Trophoblast cell (in vitro differentiated cells and primary cell): Measurements from ENCODE around the gene CACNA2D3.

ENCODE experiments used
- DNase-seq, 2 donors: peaks; one replicate each; pipeline ENCODE4 v3.0.0-alpha.2; 2016
- H2AFZ ChIP-seq: 2 replicates; pipeline ENCODE4 v1.6.1; 2013; ENCODE audit warnings: low read length, moderate library complexity, mild to moderate bottlenecking; ENCODE audit not compliant: insufficient read depth, poor library complexity
- H2AK5ac ChIP-seq: 2 replicates; pipeline ENCODE4 v1.6.1; 2013; ENCODE audit warnings: mild to moderate bottlenecking, low read length
- H2BK120ac ChIP-seq: 2 replicates; pipeline ENCODE4 v1.6.1; 2013; ENCODE audit warnings: low read length, mild to moderate bottlenecking, moderate library complexity; ENCODE audit not compliant: insufficient read depth, poor library complexity
- H2BK12ac ChIP-seq: 2 replicates; pipeline ENCODE4 v1.6.1; 2013; ENCODE audit warnings: mild to moderate bottlenecking, low read length, moderate library complexity
- H2BK5ac ChIP-seq: 2 replicates; pipeline ENCODE4 v1.6.1; 2013; ENCODE audit warnings: low read length, low read depth, moderate library complexity, mild to moderate bottlenecking; ENCODE audit not compliant: poor library complexity
- H3K14ac ChIP-seq: 2 replicates; pipeline ENCODE4 v1.6.1; 2013; ENCODE audit warnings: mild to moderate bottlenecking, low read length
- H3K18ac ChIP-seq: 2 replicates; pipeline ENCODE4 v1.6.1; 2013; ENCODE audit warnings: mild to moderate bottlenecking, low read length
- H3K23ac ChIP-seq: 2 replicates; pipeline ENCODE4 v1.6.1; 2013; ENCODE audit warnings: low read length
- H3K27ac ChIP-seq: 2 replicates; pipeline ENCODE4 v1.5.1; 2013; ENCODE audit warnings: low read depth, mild to moderate bottlenecking, inconsistent platforms, low read length, moderate library complexity
- H3K27me3 ChIP-seq: 2 replicates; pipeline ENCODE4 v1.6.1; 2013; ENCODE audit warnings: inconsistent platforms, mild to moderate bottlenecking, low read length, moderate library complexity; ENCODE audit not compliant: insufficient read depth
- H3K36me3 ChIP-seq, 2 experiments: 1 replicate in 1 of 2; 2 replicates in 1 of 2; pipeline ENCODE4 v1.6.1; 2013; ENCODE audit warnings: low read length in 2 of 2, mild to moderate bottlenecking in 2 of 2, moderate library complexity in 1 of 2; ENCODE audit not compliant: insufficient read depth in 2 of 2, control insufficient read depth in 1 of 2
- H3K4ac ChIP-seq: 2 replicates; pipeline ENCODE4 v1.6.1; 2013; ENCODE audit warnings: low read depth, mild to moderate bottlenecking, low read length, moderate library complexity
- H3K4me1 ChIP-seq, 2 experiments: 1 replicate in 1 of 2; 2 replicates in 1 of 2; pipeline ENCODE4 v1.6.1; 2013; ENCODE audit warnings: low read length in 2 of 2, mild to moderate bottlenecking in 2 of 2, moderate library complexity in 1 of 2; ENCODE audit not compliant: insufficient read depth in 2 of 2, control insufficient read depth in 1 of 2
- H3K4me2 ChIP-seq: 2 replicates; pipeline ENCODE4 v1.6.1; 2013; ENCODE audit warnings: inconsistent platforms, mild to moderate bottlenecking, low read length, moderate library complexity
- H3K4me3 ChIP-seq: 2 replicates; pipeline ENCODE4 v1.5.1; 2013; ENCODE audit warnings: mild to moderate bottlenecking, low read depth, low read length, inconsistent platforms
- H3K79me1 ChIP-seq: one replicate; pipeline ENCODE4 v1.6.1; 2013; ENCODE audit warnings: low read length
- H3K79me2 ChIP-seq: 2 replicates; pipeline ENCODE4 v1.6.1; 2013; ENCODE audit warnings: low read length, mild to moderate bottlenecking; ENCODE audit not compliant: control insufficient read depth, insufficient read depth, poor library complexity
- H3K9ac ChIP-seq: 2 replicates; pipeline ENCODE4 v1.6.1; 2013; ENCODE audit warnings: mild to moderate bottlenecking, low read length
- H3K9me3 ChIP-seq: 2 replicates; pipeline ENCODE4 v1.6.1; 2013; ENCODE audit warnings: low read depth, mild to moderate bottlenecking, control low read depth, inconsistent platforms, low read length; ENCODE audit not compliant: insufficient read depth
- H4K12ac ChIP-seq: 2 replicates; pipeline ENCODE4 v1.6.1; 2013; ENCODE audit warnings: low read depth, mild to moderate bottlenecking, low read length, moderate library complexity
- H4K8ac ChIP-seq: 2 replicates; pipeline ENCODE4 v1.6.1; 2013; ENCODE audit warnings: low read depth, mild to moderate bottlenecking, low read length, moderate library complexity
- H4K91ac ChIP-seq: one replicate; pipeline ENCODE4 v1.6.1; 2013; ENCODE audit warnings: low read depth, mild to moderate bottlenecking, low read length, moderate library complexity
- WGBS: extraction: QIAGEN DNeasy Blood & Tissue Kit; methylation state at CpG from one replicate; pipeline ENCODE4 v1.1.7; 2013; ENCODE audit warnings: missing lambda C conversion rate; ENCODE audit not compliant: insufficient read length, insufficient coverage; ENCODE audit errors: extremely low coverage; 5-methylcytosine and 5-hydroxymethylcytosine counted together

Gene CACNA2D3

GRCh38 chr3:54169524-54169923 is 47.2 kb downstream of the CACNA2D3 start:
- Histone ChIP-seq H3K79me2 (no peaks in the 10 kb centered on the region), H3K79me1 (no peaks in the 10 kb centered on the region), H3K27ac (no peak overlapping the region)

GRCh38 chr3:54171509-54171908 is 49.2 kb downstream of the CACNA2D3 start:
- H3K4me3 ChIP-seq: no peak overlapping the region
- no CpG with 5 or more reads among the region's 1 CpG for WGBS
- no peaks in the 10 kb centered on the region for H3K27me3 ChIP-seq
- no peak overlapping the region for H3K14ac ChIP-seq
- H3K79me2 ChIP-seq: no peaks in the 10 kb centered on the region
- H3K9me3 ChIP-seq: peaks cover 1% of the 10 kb centered on the region
- H2BK5ac ChIP-seq: no peak overlapping the region
- H3K79me1 ChIP-seq: no peaks in the 10 kb centered on the region
- no peak overlapping the region for H3K9ac ChIP-seq
- H3K36me3 ChIP-seq: no peaks in the 10 kb centered on the region
- no peak overlapping the region for H4K91ac ChIP-seq
- DNase-seq: peak in 1 of 2 donors; percentile 10
- no peak overlapping the region for H3K18ac ChIP-seq
- no peak overlapping the region for H3K4ac ChIP-seq
- no peak overlapping the region for H4K12ac ChIP-seq
- no peak overlapping the region for H3K27ac ChIP-seq
- H3K4me2 ChIP-seq: no peak overlapping the region
- H3K23ac ChIP-seq: no peak overlapping the region
- H4K8ac ChIP-seq: no peak overlapping the region
- H2BK12ac ChIP-seq: no peak overlapping the region
- no peak overlapping the region for H2AFZ ChIP-seq
- no peaks in the 10 kb centered on the region for H3K4me1 ChIP-seq
- no peak overlapping the region for H2AK5ac ChIP-seq
- no peak overlapping the region for H2BK120ac ChIP-seq

More at GRCh38 chr3:54169524-54169923, 47.2 kb downstream of the CACNA2D3 start:
- no peak for DNase-seq
- H3K14ac ChIP-seq: no peak overlapping the region
- no peak overlapping the region for H3K9ac ChIP-seq
- H3K4me2 ChIP-seq: no peak overlapping the region
- H3K27me3 ChIP-seq: no peaks in the 10 kb centered on the region
- H2BK120ac ChIP-seq: no peak overlapping the region
- H2AK5ac ChIP-seq: no peak overlapping the region
- H3K18ac ChIP-seq: no peak overlapping the region
- peak overlapping the region; percentile 49 for H3K4me3 ChIP-seq
- no peak overlapping the region for H4K91ac ChIP-seq
- no peak overlapping the region for H2AFZ ChIP-seq
- H3K9me3 ChIP-seq: peaks cover 1% of the 10 kb centered on the region
- H4K12ac ChIP-seq: no peak overlapping the region
- no CpG with 5 or more reads among the region's 7 CpGs for WGBS
- H3K4me1 ChIP-seq: no peaks in the 10 kb centered on the region
- H4K8ac ChIP-seq: no peak overlapping the region
- no peak overlapping the region for H2BK12ac ChIP-seq
- no peak overlapping the region for H3K4ac ChIP-seq
- H3K23ac ChIP-seq: peak overlapping the region; percentile 99
- no peaks in the 10 kb centered on the region for H3K36me3 ChIP-seq
- H2BK5ac ChIP-seq: no peak overlapping the region

- WGBS: no CpG with 5 or more reads among the region's 10 CpGs
Measured at GRCh38 chr3:54171951-54172350, 49.6 kb downstream of the CACNA2D3 start.

GRCh38 chr3:54173371-54173770 is 51.0 kb downstream of the CACNA2D3 start:
- Histone ChIP-seq H3K27me3 (no peaks in the 10 kb centered on the region), H2BK5ac (no peak overlapping the region), H2BK12ac (no peak overlapping the region), H3K9ac (no peak overlapping the region), H4K91ac (no peak overlapping the region), H3K14ac (no peak overlapping the region), H3K36me3 (no peaks in the 10 kb centered on the region), H3K23ac (no peak overlapping the region), H3K9me3 (peaks cover 1% of the 10 kb centered on the region), H3K18ac (no peak overlapping the region), H3K4ac (no peak overlapping the region), H3K4me2 (no peak overlapping the region), H3K27ac (no peak overlapping the region), H3K79me2 (no peaks in the 10 kb centered on the region), H2AK5ac (no peak overlapping the region), H4K12ac (no peak overlapping the region), H2AFZ (no peak overlapping the region), H3K4me3 (no peak overlapping the region), H3K79me1 (no peaks in the 10 kb centered on the region), H2BK120ac (no peak overlapping the region), H3K4me1 (no peaks in the 10 kb centered on the region), H4K8ac (no peak overlapping the region)
- DNase-seq: no peak
- WGBS: no CpG with 5 or more reads among the region's 3 CpGs

More at GRCh38 chr3:54171951-54172350, 49.6 kb downstream of the CACNA2D3 start:
- DNase-seq: no peak
- Histone ChIP-seq H4K91ac (no peak overlapping the region), H3K4me3 (no peak overlapping the region), H3K14ac (no peak overlapping the region), H3K4me1 (no peaks in the 10 kb centered on the region), H3K4ac (no peak overlapping the region), H4K12ac (no peak overlapping the region), H2BK12ac (no peak overlapping the region), H3K27me3 (no peaks in the 10 kb centered on the region), H3K4me2 (no peak overlapping the region), H3K23ac (no peak overlapping the region), H3K18ac (no peak overlapping the region), H2AFZ (no peak overlapping the region), H2BK120ac (no peak overlapping the region), H3K79me1 (no peaks in the 10 kb centered on the region), H3K27ac (no peak overlapping the region), H4K8ac (no peak overlapping the region), H2BK5ac (no peak overlapping the region), H2AK5ac (no peak overlapping the region), H3K9ac (no peak overlapping the region), H3K36me3 (no peaks in the 10 kb centered on the region), H3K9me3 (peaks cover 1% of the 10 kb centered on the region), H3K79me2 (no peaks in the 10 kb centered on the region)
